Eye (tissue), 1 donor: ENCODE results near the gene NT5E.
A peak's percentile ranks its signal among the peaks of the same experiment; 100 is the strongest.

Experiments
- DNase-seq: peaks from one replicate; pipeline ENCODE4 v3.0.0-alpha.2; 2015

NT5E gene

DNA sequence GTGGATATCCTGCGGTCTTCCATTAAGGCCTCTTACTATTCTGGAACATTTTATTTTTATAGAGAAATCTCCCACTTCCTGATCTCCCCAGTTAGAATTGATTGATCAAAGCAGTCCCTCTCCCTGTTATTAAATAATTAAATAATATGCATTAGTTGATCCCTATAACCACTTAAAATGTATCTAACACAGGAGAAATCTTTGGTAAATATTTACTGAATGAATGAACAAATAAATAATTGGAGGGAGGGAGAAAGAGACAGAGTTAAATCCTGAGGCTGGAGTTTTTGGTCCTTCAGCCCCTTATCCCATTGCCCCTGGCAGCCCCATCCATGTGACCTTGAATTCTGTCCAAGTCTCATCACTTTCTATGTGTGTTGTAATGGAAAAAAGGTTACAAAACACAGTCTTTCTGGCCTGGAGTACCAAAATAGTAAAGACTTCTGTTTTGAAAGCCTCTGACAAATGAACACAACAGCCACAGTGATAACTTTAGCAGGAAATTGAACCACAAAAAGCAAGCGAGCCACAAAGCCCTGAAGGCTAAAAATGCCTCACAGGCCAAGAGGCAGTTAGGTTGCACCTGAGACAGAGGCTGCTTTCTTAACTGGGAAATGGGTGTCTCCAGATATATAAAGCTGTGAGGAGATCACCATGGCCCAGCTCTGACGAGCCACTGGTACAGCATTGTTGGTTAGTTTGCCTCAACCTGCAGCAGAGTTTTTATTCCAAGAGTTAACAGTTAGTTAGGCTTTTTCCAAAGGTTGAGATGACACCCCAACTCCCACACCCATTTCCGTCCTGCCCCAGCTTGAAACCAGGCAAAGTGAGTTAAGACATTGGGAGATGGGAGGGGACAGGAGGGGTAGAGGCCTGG, 11.3 kb downstream of the NT5E start:
- DNase-seq = no peak

DNA sequence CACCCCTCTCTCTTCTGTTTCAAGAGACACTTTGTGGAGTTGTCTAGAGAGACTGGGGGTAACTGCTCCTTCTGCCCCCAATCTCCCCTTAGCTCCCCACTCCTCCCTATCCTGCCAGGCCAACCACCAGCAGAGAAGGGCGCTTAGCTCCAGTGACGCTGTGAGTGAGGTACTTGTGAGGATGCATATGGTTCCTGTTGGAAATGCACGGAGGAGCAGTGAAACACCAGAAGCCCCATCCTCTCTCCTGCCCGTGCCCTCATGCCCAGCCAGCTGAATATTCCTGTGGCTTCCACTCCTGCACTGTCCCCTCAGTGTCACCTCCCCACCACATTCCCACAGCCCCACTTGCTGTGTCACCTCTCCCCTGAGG, 11.9 kb downstream of the NT5E start:
- DNase-seq = no peak

DNA sequence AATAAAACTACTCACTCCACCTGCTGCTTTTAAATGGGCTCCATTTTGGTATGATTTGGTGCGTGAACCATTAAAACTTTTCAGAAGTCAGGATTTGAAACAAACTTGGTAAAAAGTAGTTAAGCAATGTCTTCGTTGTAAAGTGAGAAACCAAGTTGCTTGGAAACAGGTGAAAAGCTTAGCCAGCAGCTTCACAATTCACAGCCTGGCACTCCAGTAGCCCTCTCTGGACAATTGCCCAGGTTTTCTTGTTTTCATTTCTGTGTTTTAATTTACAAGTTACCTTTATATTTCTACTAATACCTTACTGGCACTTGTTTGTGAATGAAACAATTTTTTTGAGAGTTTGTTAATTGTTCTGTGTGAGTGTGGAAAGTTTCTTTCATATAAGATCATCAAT, 12.8 kb downstream of the NT5E start:
- DNase-seq = no peak

DNA sequence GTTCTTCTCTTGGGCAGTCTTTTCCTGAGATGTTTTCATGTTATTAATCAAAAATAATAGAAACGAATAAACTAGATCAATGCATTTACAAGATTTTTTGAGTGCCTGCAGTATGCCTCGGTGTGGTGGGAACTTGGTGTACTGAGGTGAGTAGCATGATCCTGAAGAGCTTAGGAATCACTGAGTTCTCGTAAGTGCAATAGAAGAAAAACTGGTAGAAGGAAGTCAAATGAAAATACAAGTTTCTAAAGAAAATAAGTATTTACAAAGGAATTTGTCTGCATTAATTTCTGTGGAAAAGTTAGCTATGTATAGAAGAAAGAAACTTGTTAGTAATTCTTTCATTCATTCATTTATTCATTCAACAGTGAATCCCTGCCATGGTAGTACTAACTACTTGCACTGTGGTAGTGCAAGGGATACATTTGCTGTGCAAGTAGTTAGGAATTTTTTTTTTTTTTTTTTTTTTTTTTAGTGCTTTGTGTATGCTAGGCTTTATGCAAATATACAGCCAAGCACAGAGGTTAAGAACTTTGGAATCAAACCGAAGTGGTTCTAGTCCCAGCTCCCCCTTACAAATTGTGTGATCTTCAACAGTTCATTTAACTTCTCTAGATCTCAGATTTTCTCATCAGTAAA, 13.9 kb downstream of the NT5E start:
- DNase-seq = no peak

DNA sequence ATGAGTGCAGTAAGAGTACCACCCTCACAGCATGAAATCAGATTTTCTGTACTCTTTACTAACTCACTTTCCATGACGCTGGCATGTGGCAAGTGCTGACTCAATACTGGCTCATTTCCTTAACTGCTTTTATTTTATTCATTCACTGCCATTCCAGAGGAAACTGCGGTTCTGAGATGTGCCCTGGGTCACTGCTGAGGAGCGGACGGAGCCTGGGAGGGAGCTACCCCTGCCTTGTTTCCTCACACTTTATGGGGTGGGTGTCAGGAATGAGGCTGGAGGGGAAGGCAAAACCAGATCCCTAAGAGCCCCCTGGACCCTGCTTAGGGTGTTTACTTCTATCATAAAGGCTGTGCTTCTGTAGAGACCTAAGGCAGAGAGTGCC, 14.4 kb downstream of the NT5E start:
- peak; percentile 38 for DNase-seq

DNA sequence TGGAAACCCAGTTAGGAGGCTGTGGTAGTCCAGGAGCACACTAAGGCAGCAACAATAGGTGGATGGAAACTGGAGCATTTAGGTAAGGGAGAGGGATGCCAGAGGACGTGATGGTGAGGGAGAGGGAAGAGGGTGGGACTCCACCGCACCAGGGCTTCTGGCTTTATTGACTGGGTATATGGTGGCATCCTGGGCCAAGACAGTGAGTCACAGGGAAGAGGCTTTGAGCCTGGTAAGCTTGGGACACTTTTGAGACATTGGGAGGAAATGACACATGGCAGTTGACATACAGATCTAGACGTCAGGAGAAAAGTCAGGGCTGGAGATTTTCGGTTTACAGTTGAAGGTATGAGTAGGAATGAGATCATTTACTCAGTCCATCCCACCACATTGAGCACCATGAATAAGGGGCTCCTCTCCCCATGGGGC, 14.9 kb downstream of the NT5E start:
- no peak for DNase-seq

DNA sequence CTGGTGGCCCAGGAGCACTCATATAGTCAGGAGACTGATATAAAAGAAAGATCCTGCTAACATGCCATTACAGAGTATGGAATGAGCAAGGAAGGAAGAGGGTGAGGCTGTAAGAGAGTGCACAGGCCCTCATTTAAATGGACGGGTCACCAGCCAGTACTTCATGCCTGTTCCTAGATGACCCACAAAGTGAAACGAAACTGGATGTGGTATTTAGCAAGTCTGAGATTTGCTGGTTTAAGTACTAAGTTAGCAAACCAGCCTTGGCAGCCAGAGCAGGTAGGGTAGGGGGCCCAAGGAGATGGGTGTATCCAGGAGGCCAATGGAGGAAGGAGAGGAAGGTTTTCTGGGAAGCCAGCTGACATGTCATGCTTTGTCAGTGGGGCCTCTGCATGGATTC, 15.9 kb downstream of the NT5E start:
- DNase-seq = no peak

DNA sequence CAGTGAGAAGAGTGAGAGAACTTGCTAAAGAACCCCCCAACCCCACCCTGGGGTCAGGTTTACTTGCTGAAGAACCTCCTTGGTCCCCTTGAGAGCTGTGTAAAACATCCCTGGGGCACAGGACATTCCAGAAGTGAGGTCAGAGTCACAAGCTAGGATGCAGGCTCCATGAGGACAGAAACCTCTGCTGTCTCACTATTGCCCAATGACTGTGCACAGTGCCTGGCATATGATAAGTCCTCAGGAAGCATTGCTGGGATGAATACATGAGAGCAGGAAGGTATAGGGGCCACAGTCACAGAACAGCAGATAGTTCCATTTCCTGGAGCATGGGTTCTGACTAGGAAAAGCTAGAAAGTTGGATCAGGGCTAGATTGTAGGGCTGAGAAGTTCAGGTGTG, 18.4 kb downstream of the NT5E start:
- no peak for DNase-seq

DNA sequence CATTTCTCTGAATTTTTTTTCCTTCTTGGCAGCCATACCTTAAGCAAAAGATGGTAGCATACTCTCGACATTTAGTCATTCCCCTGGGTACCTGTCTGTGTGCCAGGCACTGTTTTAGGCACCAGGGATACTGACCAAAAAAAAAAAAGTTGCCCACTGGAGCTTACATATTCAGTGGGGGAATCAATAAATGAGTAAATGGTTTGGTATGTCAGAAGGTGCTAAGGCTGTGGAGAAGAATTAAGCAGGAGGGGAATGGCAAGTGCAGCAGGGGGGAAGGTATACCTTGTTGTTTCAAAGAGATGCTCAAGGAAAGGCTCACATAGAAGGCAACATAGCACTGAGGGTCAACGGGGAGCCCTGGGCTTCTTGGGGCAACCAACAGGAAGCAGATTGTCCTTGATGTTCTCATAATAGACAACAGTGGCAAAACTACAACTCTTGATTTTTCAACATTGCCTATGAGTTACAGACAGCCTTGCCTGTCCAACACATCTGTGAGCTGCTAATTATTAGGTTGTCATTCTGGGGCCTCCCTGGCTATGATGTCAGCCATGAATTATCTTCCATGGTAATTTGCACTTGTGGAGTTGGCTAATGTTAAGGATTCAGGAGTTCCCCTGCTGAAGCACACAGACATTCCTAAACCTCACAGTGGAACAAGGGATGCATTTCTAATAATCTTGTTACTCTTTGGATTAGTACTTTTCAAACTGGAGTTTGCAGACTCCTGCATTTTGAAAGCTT, 19.6 kb downstream of the NT5E start:
- no peak for DNase-seq

DNA sequence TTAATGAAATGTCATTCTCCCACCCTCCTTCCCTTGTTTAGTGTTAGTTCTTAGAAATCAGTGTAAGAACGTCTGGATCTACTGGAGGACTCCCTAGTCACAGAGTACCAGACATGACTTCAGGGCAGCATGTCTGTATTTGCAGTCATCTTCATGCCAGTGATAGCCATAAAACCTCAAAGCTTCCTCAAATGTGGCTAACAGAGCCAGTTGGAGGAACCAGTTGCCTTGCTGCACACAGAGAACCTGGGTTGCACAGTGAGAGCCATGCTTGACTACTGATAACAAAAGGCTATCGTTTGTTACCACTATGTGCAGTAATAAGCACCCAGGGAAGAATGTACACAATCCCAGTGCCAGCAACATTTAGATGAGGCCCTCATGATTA, 20.1 kb downstream of the NT5E start:
- DNase-seq = no peak

DNA sequence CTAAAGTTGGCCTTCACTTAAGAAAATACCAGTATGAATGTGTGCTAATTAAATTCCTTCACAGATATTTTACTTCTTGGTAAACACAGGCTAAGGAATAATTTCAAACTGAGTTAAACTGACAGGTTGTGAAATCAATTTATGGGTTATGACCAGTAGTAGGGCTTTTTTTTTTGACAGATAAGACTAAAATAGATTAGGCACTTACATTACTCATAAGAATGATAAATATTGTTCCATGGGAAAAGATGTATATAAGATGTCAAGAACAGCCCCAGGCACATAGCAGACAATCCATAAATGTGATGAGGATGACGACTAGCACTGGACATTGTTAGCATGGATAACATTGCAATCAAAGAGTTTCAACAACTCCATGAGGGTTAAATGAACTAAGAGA, 22.9 kb downstream of the NT5E start:
- DNase-seq = no peak

DNA sequence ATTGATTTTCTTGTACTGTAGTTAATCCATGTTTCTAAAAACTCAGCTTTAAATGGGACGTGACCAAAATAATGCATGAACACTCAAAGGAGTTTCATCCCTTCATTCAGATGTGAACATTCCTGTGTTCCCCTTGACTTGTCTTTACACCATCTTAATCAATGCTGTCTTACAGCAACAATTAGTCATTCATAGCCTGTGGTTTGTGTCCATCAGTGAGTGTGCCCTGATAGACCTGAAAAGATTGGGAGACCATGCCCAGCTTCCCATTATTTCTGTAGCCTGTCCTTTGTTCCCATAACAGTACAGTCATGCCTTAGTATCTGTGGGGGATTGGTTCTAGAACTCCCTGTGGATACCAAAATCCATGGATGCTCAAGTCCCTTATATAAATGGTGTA, 23.9 kb downstream of the NT5E start:
- DNase-seq = no peak

DNA sequence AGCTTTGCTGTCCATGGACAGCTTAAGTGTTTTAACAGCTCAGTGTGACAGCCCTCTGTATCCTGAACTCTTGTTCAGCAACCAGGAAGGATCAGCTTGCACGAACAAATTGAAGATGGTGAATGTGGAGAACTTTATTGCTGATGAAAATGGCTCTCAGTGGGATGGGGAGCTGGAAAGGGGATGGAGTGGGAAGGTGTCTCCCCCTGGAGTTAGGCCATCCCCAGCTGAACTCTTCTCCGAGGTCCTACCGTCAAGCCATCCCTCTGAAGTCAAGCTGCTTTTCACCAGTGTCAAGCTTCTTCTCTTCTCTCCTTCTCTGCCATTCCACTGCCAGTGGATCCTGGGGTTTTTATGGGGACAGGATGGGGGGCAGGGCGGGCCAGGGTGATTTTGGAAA, 26.6 kb downstream of the NT5E start:
- no peak for DNase-seq

DNA sequence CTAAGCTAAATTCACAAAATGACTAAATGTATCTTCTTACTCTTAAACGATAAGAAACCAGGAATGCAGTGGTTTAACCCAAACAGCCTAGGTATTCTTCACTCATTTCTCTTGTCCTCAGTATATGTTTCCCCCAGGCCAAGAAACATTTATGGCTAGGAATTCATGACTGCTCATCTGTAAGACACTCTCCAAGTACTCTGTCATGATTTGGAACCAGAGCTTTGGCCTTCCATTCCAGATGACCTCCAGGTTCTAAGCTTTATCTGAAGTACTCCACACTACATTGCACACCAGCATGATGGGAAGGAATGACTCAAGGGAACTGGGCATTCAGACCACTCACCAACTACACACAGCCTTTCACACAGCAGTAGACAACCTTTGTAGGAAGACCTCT, 29.3 kb downstream of the NT5E start:
- no peak for DNase-seq

DNA sequence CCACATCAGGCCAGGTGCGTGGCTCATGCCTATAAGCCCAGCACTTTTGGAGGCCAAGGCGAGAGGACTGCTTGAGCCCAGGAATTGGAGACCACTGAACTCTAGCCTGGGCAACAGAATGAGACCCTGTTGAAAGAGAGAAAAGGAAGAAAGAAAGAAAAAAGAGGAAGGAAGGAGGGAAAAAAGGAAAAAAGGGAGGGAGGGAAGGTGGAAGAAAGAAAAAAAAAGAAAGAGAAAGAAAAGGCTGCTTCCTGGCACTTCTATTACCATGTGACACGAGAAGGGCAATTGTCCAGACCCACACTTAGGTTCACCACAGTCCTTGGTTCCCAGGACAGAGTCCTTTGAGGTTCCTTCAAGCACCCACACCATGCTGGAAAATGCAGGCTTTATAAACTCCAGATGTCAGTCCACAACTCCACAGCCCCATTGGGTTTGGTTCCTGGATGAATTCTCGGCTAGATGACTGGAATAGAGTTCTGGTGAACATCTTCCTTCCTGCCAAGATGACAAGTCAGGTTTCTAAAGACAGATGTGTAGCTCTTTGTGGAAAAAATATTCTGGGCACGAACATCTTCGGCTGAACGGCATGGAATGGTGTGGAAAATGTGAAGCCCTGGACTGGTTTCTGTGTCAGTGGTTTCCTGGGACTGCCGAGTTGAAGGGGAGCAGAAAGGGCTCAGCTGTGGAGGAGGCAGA, 32.5 kb downstream of the NT5E start:
- no peak for DNase-seq

DNA sequence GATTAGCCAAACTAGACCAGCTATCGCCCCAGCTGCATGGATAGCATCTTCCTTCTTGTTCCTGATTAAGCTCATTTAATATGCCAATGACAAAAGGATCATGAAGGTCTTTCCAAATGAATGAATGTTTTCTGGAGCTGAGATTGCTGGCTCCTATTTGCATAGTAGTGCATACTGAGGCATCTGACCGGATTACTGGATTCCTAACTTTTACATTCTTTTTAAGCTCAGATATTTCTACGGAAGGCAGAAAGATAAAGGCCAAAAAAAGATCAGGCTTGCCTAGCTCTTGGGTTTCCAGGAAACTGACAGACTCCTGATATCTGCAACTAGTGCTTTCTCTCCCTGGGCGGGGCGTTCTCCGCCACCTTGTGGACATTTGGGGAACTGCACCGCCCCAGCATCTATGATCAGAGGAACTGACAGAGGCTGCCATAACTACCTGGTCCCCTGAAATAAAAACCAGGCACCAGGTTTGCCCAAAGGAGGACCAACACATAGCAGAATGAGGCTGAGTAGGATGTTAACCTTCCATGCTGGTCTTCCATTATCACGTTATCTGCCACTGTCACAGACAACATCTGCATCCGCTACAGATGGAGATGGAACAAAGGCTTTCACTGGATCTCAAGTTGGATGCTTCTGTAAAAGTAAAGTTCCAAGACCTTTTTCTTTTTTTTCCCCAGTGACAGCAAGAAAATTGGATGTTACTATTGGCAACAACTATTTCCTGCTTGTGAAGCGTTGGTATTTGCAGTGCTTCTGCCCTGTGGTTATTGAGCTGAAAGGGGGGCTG, 33.2 kb downstream of the NT5E start:
- peak; percentile 85 for DNase-seq

DNA sequence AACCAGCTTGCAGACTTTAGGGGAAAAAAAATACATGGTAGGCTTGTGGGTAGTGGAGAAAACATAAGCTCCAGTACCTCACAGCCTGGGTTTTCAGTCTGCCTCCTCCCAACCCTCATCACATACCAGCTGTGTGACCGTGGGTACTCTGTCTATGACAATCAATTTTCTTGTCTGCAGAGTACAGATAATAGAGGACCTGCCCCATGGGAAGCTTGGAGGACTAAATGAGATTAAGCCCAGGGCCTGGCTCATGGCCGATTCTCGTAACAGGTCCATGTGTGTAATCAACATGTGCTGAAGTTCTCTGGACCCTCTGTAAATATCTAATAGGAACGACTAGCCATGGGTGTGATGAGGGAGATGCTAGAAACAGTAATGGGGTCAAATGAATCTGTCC, 34.0 kb downstream of the NT5E start:
- DNase-seq = peak; percentile 5

DNA sequence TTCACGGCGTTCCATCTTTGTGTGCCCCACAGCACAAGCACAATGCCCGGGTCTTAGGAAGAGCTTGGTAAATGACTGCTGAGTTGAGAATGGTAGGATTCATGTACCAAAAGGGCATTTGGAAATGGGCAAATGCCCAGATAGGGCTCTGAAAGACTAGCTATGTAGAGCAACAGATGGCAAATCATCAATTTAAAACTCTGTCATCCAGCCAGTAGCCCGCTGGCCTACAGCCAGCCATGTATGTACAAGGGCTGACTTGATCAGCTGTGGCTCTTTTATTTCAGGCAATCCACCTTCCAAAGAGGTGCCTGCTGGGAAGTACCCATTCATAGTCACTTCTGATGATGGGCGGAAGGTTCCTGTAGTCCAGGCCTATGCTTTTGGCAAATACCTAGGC, 35.1 kb downstream of the NT5E start:
- DNase-seq = no peak

DNA sequence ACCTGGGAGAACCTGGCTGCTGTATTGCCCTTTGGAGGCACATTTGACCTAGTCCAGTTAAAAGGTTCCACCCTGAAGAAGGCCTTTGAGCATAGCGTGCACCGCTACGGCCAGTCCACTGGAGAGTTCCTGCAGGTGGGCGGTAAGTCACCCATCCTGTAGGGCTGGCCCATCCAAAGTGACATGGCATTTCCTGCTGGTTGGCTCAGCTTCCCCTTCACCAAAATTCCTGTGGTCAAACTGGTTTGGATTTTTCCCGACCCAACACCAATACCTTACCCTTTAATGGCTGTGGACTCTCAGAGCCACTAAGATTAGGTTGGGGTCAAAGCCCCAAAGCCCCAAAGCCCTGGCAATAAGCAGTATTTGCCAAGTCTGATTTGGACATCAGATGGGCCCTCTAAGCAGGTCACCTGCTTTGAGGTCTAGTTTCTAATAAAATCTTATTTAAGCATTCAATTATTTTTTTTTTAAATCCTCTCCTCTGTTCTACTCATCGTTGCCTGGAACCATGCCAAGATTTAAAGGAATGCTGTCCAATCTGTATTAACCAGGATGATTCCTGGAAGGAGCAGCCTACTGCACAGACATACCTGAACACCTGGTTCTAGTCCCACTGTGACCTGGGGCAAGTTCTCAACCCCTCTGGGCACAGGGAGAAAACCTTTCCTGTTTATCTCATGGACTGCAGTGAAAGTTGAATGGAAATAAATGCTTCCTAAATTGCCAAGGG, 40.8 kb downstream of the NT5E start:
- DNase-seq = no peak

DNA sequence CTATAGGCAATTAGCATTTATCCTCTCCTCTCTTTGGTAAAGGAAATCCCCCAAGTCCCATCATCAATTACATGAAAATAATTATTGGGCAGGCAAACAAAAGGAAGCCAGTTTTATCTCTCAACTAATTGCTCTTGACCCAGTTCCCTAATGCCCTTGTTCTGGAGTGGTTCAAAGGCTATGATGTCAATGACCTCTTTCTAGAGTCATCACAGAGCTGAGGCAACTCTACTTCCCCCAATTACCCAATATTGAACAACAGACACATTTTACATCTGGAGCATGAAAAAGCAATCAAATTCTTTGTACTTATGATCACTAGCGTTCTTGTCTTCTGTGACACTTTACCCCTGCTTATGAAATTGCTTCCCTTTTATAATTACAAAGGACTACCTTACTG, 43.5 kb downstream of the NT5E start:
- DNase-seq = no peak
